COLO668 (cell line): ENCODE measurements around the gene TMEM238.
"Not testable (repeated sequence)": the region's sequence is repeated elsewhere in the genome, so short reads cannot be mapped to it uniquely, and the experiment has no call there.

Experiments
- DNase-seq: peaks from one replicate; lab custom pipeline; 2025; ENCODE audit not compliant: unreplicated experiment; lab: John Stamatoyannopoulos, UW

The TMEM238 gene

DNA sequence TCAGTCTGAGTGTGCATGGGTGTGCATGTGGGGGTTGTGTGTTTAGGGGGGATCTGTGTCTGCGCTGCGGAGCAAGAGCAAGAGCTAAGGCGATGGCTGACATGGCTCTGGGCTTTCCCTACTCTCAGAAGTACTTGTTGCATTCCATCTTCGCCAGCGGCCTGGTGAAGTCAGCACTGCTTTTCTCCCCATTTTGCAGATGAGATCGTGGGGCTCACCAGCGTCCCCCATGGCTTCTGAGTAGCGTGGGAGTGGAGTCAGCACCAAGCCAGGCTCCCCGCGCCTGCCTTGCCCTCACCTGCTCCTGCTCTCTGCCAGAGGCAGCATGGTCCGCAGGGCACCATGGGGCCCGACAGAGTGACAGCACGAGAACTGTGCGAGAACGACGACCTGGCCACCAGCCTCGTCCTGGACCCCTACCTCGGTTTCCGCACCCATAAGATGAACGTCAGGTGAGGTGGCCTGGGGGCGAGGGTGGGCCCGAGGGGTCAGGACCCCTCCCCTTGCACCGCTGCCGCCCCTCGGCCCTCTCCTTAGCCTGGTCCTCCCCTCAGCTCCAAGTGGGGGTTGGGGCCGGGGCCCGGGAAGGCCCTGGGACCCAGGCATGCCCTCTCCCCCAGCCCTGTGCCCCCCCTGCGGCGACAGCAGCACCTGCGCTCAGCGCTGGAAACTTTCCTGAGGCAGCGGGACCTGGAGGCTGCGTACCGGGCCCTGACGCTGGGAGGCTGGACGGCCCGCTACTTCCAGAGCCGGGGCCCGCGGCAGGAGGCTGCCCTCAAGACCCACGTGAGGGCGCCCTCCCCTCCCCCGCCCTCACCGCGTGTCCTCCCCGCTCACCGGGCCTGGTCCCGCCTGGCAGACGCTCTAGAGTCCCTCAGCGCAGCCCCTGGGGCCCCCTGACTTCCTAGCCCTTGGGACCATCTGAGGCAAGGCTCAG lies 42.2 kb downstream of the TMEM238 start:
- DNase-seq: no peak

DNA sequence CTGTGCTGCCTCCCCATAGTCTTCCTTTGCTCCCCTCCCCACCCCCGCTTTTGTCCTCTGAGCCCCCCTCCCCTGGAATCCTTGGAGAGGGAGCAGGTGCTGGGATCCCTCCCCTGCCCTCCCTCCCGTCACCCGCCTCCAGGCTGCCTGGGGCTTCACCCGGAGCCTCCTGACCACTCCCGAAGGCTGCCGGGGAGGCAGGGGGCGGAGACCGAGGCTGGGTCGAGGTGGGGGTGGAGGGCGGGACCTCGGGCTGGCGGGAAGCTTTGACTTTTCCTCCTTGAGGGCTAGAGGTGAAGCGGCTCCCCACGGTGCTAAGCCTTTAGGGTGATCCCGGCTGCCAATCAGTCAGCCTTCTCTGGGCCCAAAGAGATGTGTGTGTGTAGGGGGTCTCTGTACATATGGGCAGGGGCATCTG lies 42.9 kb downstream of the TMEM238 start:
- DNase-seq: peak; percentile 87

DNA sequence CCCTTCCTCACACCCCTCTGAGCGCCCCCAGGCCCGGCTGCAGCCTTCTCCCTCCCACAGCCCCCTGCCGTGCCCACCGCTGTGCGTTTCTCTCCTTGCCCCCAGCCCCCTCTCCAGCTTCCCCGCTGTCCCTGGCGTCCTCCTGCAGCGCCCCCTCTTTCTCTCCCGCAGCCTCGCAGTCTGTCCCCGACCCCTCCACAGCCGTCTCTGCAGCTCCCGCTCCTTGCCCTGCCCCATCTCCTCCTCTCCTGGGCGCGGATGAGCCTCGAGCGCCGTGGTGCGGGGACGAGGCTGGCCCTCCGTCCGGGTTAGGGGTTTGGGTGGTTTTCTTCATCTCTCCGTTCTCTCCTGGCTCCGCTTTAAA lies 43.3 kb downstream of the TMEM238 start:
- DNase-seq: peak; percentile 67

DNA sequence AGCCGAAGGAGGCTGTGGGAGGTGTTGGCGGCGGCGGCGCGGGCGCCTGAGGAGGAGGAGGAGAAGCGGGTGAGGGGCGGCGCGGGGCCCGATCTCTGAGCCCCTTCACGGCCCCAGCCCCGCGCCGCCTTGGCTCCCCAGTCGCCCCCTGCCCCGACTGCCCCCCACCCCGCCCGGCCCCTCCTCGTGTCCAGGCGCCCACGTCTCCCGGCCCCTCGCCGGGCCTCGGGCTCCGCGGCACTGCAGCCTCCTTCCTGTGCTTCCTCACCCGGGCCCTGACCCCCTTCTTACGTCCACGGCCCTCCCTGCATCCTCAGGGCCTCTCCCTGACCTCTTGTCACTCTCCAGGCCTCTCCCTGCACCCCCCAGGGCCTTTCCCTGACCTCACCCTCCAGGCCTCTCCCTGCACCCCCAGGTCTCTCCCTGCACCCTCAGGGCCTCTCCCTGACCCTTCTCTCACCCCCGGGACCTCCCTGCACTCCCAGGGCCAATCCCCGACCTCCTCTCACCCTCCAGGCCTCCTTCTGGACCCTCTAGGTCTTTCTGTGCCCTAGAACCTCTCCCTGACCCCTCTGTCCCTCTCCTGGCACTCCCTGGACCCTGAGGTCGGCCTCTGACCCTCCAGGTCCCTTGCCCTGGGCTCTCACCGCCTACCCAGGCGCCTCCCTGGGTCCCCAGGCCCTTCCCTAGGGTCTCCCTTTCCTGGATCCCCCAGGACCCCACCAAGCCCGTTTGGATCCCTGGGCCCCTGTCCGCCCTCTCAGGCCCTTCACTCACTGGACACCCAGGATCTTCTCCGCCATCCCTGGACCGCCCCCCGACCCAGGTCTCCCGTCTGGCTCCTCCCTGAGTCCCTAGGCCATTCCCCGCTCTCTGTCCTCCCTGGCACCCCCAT lies 44.0 kb downstream of the TMEM238 start:
- no peak for DNase-seq

DNA sequence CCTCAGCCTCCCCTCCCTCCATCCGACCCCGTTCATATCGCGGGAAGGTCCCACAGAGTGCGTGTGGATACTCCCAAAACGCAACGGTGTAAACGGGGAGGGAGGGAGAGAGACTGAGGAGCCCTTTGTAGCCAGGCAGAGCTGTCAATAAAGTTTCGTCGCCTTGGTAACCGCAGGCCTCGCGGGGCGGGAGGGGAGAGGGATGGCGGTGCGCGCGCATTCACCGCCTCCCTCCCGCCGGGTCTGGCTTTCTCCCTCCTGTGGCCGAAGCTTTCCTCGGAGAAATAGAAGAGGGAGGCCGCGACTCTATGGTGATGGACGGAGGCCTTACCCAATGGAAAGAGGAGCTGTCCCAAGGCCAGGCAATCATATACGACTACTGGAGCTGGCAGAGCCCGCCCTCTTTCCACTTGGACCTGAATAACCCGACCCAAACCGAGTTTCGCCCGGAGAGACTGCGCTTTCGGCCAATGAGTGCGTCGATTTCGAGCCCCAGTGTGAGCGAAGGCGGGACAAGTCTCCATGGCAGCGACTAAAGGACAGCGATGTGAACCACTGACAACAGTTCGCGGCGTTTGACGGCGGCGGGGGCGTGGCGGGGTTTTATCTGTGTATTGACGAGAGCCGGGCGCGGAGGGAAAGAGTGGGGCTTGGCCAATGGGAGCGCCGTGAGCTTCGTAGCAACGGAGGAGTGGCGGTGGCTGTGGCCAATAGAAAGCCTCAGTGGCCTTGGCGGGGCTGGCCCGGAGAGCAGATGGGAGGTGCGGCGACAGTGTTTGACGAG lies 44.8 kb downstream of the TMEM238 start, which contains the start of gene KMT5C:
Gene KMT5C, plus strand, starts transcription at position 772 of the 784 bp plus-strand sequence. CDS start 2,061 bp downstream, outside the sequence.
- DNase-seq: peak; percentile 100

DNA sequence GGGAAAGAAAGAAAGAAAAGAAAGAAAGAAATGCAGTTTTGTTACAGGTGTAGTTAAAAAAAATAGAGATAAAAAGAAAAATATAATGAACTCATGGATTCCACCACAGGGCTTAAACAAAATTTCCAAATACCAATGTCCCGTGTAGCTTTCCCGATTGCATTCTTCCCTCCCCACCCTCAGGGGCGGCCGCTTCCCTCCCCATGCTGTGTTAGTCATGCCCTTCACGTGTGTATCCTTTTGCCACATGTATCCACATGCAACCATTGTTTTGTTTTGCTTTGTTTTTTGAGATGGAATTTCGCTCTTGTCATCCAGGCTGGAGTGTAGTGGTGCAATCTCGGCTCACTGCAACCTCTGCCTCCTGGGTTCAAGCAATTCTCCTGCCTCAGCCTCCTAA lies 48.0 kb downstream of the TMEM238 start:
- DNase-seq: no peak

DNA sequence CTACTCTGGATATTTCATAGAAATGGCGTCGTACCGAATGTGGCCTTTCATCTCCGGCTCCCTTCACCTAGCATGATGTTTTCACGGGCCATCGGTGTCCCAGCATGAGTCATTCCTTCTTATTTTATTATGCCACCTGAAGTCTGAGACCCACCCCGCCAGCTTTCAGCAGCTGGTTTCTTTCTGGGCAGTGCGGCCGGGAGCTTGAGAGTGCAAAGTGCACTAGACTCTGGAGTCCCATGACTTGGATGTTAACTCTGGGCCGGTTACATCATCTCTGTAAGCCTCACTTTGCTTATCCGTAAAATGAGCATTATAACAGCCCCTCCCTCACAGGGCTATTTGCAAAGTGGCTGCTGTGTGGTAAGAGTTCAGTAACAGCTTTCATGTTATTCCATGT lies 50.2 kb downstream of the TMEM238 start:
- DNase-seq: peak; percentile 58

DNA sequence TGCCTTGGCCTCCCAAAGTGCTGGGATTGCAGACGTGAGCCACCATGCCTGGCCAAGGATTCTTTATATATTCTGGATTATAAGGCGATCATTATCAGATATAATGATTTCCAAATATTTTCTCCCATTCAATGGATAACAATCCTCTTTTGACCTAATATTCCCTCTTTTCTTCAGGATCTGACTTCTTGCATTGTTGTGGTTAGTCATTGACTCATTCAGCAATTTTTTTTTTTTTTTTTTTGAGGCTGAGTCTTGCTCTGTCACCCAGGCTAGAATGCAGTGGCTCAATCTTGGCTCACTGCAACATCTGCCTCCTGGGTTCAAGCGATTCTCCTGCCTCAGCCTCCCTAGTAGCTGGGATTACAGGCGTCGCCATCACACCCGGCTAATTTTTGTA lies 54.3 kb downstream of the TMEM238 start:
- not testable (repeated sequence) for DNase-seq
